Activated CD4-positive, CD25-positive, alpha-beta regulatory T cell treated with anti-CD3 and anti-CD28 coated beads, Interleukin-2, amount 50 U/mL, for 24 hours (primary cell): ENCODE results near the gene PTPRD.

Source experiments
- ATAC-seq, 2 donors: fragments of 150-1000 bp; cut with Tn5 transposase; one replicate each; pipeline ENCODE4 v1.10.0; 2021; ENCODE audit warnings: mild to moderate bottlenecking in 1 of 2, moderate library complexity in 1 of 2

PTPRD gene

GRCh38 chr9:8346296-8346695, 2266.5 kb downstream of the PTPRD start:
- no peak for ATAC-seq

DNA sequence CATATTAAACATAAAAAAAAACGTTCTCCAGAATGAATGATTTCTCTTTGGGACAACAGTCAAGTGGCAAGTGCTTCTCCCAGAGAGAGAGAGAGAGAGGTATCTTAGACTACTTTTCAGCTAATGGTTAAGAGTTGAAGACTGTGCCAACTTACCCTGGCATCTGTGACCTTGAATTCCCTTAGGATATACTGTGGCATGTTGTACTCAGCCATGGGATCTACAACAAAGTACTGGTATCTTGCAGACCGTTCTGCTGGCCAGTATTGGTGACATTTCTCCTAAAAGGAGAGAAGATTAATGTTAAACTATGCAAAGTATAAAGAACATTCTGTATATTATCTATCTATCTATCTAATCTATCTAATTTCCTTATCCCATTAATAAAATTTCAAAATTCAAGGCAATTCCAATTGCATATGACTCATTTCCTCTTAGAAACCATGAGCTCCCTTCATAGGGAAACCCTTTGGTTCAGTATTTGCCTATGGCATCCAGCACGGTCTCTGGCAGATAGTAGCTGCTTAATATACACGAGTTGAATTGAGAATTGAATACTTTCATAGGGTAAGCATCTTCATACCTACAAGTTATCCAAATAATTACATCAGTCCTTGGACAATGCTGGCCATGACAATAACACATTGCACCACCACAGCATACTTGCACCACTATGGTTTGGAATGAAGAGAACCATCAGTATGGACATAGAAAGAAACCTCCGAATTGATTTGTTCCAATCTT, 2273.9 kb downstream of the PTPRD start:
- no peak for ATAC-seq

- no peak for ATAC-seq
Measured at GRCh38 chr9:8337834-8338766, 2274.7 kb downstream of the PTPRD start.

DNA sequence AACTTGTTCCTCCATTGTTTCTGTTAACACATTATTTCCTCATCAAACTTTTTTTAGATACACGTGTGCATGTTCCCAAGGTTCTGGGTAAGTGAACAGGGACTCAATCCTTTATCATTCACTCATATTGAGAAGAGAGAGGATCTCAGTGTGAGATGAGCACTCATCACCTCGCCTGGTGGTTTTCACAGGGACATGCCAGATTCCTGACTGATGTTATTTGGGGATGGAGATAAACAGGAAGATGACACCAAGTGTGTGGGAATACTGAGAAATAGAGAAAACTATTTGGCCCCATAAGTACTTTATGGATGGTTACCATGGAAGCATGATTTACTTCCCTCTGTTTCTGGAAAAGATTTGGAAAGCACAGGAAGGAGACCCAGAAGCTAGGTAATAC, 2279.9 kb downstream of the PTPRD start:
- ATAC-seq = no peak

DNA sequence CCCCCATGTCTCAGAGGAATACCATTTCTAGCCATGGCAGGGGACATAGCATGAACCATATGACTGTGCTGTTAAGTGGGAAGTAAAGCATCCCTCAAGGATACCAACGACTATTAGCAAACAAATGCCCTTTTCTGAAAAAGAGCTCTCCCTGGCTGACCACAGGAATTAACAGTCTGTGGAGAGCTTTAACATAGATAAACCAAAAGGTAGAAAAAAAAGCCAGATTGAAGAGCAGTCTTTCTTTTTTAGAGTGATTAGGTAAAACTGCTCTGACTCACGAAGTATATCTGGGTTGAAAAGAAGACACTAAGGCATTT, 2280.5 kb downstream of the PTPRD start:
- ATAC-seq = no peak

GRCh38 chr9:8331507-8332330, 2281.1 kb downstream of the PTPRD start:
- ATAC-seq = no peak

DNA sequence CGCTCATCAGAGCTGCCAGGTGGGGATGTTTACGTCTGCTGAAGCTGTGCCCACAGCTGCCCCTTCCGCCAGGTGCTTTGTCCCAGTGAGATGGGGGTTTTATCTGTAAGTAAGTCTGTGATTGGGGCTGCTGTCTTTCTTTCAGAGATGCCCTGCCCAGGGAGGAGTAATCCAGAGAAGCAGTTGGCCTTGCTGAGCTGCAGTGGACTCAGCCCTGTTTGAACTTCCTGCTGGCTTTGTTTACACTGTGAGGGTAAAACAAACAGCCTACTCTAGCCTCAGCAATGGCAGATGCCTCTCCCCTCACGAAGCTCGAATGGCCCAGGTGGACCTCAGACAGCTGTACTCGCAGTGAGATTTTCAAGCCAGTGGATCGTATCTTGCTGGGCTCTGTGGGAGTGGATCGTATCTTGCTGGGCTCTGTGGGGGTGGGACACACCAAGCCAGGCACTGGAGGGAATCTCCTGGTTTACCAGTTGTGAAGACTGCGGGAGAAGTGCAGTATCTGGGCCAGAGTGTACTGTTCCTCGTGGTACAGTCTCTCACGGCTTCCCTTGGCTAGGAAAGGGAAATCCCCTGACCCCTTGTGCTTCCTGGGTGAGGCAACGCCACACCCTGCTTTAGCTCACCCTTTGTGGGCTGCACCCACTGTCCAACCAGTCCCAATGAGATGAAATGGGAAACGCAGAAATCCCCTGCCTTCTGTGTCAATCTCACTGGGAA, 2283.1 kb downstream of the PTPRD start:
- no peak for ATAC-seq

- no peak for ATAC-seq
Measured at GRCh38 chr9:8315211-8315610, 2297.6 kb downstream of the PTPRD start.

DNA sequence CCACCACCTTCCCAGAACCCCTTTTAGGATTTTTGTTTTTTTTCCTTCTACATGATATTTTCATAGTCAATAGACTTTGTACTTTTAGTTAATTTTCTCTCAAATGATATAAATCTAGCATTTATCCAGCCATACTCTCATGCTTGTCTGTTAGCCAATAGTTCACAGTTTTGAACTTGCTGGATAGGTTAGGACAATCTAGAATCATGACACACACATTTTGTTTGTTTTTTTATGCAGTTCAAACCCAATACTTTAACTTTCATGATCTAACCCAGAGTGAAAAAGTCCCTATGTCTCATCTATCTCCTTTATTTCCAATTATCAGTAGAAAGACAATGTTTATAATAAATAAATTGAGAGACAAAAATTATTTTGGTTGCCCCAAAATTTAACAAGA, 2303.5 kb downstream of the PTPRD start:
- ATAC-seq = no peak

DNA sequence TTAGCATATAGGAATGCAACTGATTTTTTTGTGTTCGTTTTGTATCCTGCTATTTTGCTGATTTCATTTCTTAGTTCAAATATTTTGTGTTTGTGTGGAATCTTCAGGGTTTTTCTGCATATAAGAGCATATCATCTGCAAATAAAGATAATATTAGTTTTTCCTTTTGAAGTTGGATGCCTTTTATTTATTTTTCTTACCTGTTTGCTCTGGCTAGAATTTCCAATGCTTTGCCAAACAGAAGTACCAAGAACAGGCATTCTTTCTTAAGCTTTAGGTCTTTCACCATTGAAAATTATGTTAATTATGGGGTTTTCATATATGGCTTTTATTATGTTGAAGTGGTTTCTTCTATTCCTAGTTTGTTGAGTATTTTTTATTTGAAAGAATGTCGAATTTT, 2308.1 kb downstream of the PTPRD start:
- no peak for ATAC-seq

GRCh38 chr9:8301296-8301695, 2311.5 kb downstream of the PTPRD start:
- ATAC-seq = no peak

- no peak for ATAC-seq
Measured at GRCh38 chr9:8297047-8297446, 2315.8 kb downstream of the PTPRD start.

DNA sequence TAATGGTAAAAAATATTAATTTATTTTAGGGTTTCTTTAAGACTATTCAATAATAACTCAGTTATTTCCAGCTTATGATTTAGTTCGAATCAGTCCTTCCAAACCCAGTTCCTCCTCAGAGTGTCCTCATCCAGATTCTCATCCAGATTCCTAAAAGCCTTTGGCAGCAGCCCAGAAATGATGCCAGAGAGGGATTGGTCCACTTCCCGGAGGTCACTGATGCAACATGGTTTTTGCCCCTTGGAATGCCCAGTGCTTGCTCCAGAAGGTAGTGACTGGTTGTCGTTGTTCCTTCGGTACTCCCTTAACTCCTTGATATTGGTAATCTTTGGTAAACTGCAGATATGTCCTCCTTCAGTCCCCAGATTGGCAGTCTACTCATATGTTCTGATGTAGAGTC, 2320.1 kb downstream of the PTPRD start:
- ATAC-seq = no peak

DNA sequence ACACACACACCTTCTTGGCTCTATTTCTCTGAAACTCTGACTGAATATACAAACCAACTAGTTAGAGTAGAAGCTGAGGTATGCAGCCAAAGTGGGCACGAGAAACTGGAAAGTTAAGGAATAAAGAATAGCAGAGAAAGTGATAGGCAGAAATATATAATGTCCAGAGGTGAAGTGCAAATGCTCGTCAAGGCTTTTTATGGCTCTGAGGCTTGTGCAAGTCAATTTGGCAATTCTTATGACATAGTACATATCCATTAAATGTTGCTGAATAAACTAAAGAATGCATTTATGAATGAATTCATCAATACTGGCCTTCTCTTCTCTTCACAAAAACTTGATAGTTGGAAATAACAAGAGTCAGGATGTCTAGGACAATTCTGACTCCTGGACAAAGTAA, 2323.1 kb downstream of the PTPRD start:
- no peak for ATAC-seq

GRCh38 chr9:8287970-8288369, 2324.8 kb downstream of the PTPRD start:
- no peak for ATAC-seq

DNA sequence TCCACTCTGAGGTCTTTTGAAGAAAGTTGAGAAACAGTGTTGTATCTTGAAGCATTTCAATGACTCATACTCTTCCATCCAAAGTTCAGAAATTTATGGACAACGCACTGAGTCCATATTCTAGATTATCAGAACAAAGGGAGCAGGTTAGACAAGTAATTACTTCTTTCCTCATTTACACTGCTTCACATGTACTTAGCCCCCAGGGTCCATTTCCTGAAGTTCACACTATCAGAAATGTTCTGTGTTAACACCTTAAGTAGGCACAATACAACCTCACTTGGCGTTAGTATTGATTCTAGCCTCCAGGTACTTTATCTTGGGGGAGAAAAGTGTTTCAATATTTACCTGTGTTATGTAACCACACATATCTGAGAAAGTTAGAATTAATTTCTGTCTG, 2325.3 kb downstream of the PTPRD start:
- no peak for ATAC-seq

- ATAC-seq = no peak
Measured at GRCh38 chr9:8284884-8285283, 2327.9 kb downstream of the PTPRD start.

- no peak for ATAC-seq
Measured at GRCh38 chr9:8282535-8282934, 2330.3 kb downstream of the PTPRD start.

DNA sequence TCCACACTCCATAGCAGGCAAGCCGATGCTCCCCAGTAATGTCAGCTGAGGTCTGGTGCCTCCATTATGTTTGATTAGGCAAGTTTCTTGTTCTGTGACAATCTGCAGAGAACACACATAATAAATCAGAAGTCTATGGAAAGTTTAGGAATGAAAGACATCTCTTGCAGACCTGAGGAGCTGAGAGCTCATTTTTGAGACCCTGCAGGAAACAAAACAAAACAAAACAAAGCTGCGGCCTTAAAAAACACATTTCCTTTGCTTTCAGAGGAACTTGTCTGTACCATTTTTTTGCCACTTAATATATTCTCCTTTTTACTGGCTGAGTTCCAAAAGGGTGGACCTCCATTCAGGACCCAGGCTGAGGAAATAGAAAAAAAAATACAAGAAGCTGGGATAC, 2332.0 kb downstream of the PTPRD start:
- no peak for ATAC-seq

GRCh38 chr9:8278048-8278447, 2334.8 kb downstream of the PTPRD start:
- no peak for ATAC-seq

DNA sequence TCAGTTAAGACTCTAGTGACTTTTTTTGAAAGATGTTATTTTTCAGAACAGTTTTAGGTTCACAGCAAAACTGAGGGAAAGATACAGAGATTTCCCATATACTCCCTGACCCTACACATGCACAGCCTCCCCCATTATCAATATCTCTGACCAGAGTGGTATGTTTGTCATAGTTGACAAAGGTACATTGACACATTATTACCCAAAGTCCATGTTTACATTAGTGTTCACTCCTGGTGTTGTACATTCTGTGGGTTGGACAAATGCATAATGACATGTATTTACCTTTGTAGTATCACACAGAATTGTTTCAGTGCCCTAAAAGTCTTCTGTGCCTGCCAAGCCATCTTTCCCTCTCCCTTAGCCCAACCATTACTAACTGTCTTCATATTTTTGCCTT, 2342.6 kb downstream of the PTPRD start:
- ATAC-seq = no peak

DNA sequence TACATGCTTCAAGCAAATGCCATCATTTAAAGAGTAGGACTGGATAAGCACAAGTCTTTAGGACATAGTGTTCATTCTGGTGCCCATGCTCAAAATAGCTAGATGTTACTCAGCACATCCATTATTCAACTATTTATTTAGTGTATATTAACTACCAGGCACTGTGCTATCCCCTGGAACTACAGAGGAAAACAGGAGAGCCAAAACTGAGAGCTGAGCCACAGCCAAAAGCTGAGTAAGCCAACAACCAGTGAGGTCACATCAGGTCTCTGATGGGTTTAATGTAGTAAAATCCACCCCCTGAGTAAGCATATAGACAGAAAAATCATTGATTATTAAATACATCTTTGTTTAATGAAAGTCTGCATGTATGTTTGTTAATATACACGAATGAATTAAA, 2343.9 kb downstream of the PTPRD start:
- ATAC-seq = no peak
